ENCODE results near the gene EPHB1.

The EPHB1 gene

GRCh38 chr3:135056084-135056730 is 261.1 kb downstream of the EPHB1 start:
- no peak overlapping the region for H3K4me2 ChIP-seq (ENCODE audit: low read length)
- H3K4me3 ChIP-seq (ENCODE audit: low read depth, low read length, poor library complexity, severe bottlenecking): no peak overlapping the region
- H3K9me3 ChIP-seq (ENCODE audit: low read length): no peaks in the 10 kb centered on the region
- no peak overlapping the region for H3K27ac ChIP-seq (ENCODE audit: low read depth, low read length, poor library complexity, severe bottlenecking)
- no peaks in the 10 kb centered on the region for H3K9me2 ChIP-seq (ENCODE audit: low read depth, low read length)
- no peak overlapping the region for H2AFZ ChIP-seq (ENCODE audit: low read length)
- H3K4me1 ChIP-seq (ENCODE audit: insufficient read depth, low read length, severe bottlenecking): no peaks in the 10 kb centered on the region
- H3K79me2 ChIP-seq (ENCODE audit: insufficient read depth, low read length): no peaks in the 10 kb centered on the region
- no peak for TF ChIP-seq EZH2 (IDR thresholded peaks at IDR 0.05; ENCODE audit: borderline replicate concordance, low read length)
- no peak for TF ChIP-seq CTCF (IDR thresholded peaks at IDR 0.05; ENCODE audit: low read length)
- H4K20me1 ChIP-seq (ENCODE audit: insufficient read depth, low read length): no peaks in the 10 kb centered on the region
- no peak overlapping the region for H3K9ac ChIP-seq (ENCODE audit: low read length)
- H3K36me3 ChIP-seq (ENCODE audit: insufficient read depth, low read length): no peaks in the 10 kb centered on the region
- no peaks in the 10 kb centered on the region for H3F3A ChIP-seq (ENCODE audit: insufficient read depth, low read length)
- H3K27me3 ChIP-seq (ENCODE audit: insufficient read depth, low read length): no peaks in the 10 kb centered on the region

GRCh38 chr3:135056733-135057310 is 261.8 kb downstream of the EPHB1 start:
- H3K79me2 ChIP-seq (ENCODE audit: insufficient read depth, low read length): no peaks in the 10 kb centered on the region
- no peak overlapping the region for H3K4me2 ChIP-seq (ENCODE audit: low read length)
- H3K27me3 ChIP-seq (ENCODE audit: insufficient read depth, low read length): no peaks in the 10 kb centered on the region
- no peak overlapping the region for H2AFZ ChIP-seq (ENCODE audit: low read length)
- H3K9me2 ChIP-seq (ENCODE audit: low read depth, low read length): no peaks in the 10 kb centered on the region
- no peaks in the 10 kb centered on the region for H4K20me1 ChIP-seq (ENCODE audit: insufficient read depth, low read length)
- H3K36me3 ChIP-seq (ENCODE audit: insufficient read depth, low read length): no peaks in the 10 kb centered on the region
- H3K9ac ChIP-seq (ENCODE audit: low read length): no peak overlapping the region
- TF ChIP-seq CTCF (IDR thresholded peaks at IDR 0.05; ENCODE audit: low read length) (no peak), EZH2 (IDR thresholded peaks at IDR 0.05; ENCODE audit: borderline replicate concordance, low read length) (no peak)
- no peak overlapping the region for H3K4me3 ChIP-seq (ENCODE audit: low read depth, low read length, poor library complexity, severe bottlenecking)
- H3F3A ChIP-seq (ENCODE audit: insufficient read depth, low read length): no peaks in the 10 kb centered on the region
- no peaks in the 10 kb centered on the region for H3K4me1 ChIP-seq (ENCODE audit: insufficient read depth, low read length, severe bottlenecking)
- H3K27ac ChIP-seq (ENCODE audit: low read depth, low read length, poor library complexity, severe bottlenecking): no peak overlapping the region
- H3K9me3 ChIP-seq (ENCODE audit: low read length): no peaks in the 10 kb centered on the region

- no peaks in the 10 kb centered on the region for H3K4me1 ChIP-seq (ENCODE audit: insufficient read depth, low read length, severe bottlenecking)
- no peaks in the 10 kb centered on the region for H3F3A ChIP-seq (ENCODE audit: insufficient read depth, low read length)
- H3K79me2 ChIP-seq (ENCODE audit: insufficient read depth, low read length): no peaks in the 10 kb centered on the region
- H3K27me3 ChIP-seq (ENCODE audit: insufficient read depth, low read length): no peaks in the 10 kb centered on the region
- no peak overlapping the region for H3K4me3 ChIP-seq (ENCODE audit: low read depth, low read length, poor library complexity, severe bottlenecking)
- no peak overlapping the region for H2AFZ ChIP-seq (ENCODE audit: low read length)
- H3K36me3 ChIP-seq (ENCODE audit: insufficient read depth, low read length): no peaks in the 10 kb centered on the region
- H3K4me2 ChIP-seq (ENCODE audit: low read length): no peak overlapping the region
- H3K9ac ChIP-seq (ENCODE audit: low read length): no peak overlapping the region
- H3K9me3 ChIP-seq (ENCODE audit: low read length): no peaks in the 10 kb centered on the region
- TF ChIP-seq EZH2 (IDR thresholded peaks at IDR 0.05; ENCODE audit: borderline replicate concordance, low read length): no peak
- TF ChIP-seq CTCF (IDR thresholded peaks at IDR 0.05; ENCODE audit: low read length): no peak
- H3K27ac ChIP-seq (ENCODE audit: low read depth, low read length, poor library complexity, severe bottlenecking): no peak overlapping the region
- no peaks in the 10 kb centered on the region for H3K9me2 ChIP-seq (ENCODE audit: low read depth, low read length)
- no peaks in the 10 kb centered on the region for H4K20me1 ChIP-seq (ENCODE audit: insufficient read depth, low read length)
Measured at GRCh38 chr3:135057996-135058395, 262.9 kb downstream of the EPHB1 start.
